ENCODE results near the gene GNGT1.

The GNGT1 gene

GRCh38 chr7:93906267-93906666 lies at the start of gene GNGT1:
Gene GNGT1, plus strand, starts transcription at chr7:93906567. Its CDS starts 180 bp downstream, at chr7:93906747.
- no peak for DNase-seq

DNA sequence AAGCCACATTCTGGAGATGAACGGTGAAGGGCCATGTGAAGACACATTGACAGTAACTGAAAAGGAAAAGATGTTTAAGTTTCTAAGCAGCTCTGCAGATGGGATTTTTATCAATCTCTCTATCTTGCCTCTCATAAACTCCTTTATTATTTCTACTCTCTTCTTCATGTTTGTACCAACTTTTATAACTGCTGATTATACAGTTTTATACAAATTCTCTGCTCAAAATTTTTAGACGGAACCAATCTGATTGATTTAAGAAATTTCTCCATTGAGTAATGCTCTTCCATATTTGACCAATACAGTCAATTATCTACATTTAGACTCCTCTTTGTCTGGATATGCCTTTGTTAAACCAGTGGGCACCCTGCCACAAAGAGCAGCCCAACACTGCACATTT lies 47.5 kb upstream of the GNGT1 start:
- no peak for DNase-seq

GRCh38 chr7:93860261-93860660 lies 46.1 kb upstream of the GNGT1 start:
- DNase-seq: no peak

DNA sequence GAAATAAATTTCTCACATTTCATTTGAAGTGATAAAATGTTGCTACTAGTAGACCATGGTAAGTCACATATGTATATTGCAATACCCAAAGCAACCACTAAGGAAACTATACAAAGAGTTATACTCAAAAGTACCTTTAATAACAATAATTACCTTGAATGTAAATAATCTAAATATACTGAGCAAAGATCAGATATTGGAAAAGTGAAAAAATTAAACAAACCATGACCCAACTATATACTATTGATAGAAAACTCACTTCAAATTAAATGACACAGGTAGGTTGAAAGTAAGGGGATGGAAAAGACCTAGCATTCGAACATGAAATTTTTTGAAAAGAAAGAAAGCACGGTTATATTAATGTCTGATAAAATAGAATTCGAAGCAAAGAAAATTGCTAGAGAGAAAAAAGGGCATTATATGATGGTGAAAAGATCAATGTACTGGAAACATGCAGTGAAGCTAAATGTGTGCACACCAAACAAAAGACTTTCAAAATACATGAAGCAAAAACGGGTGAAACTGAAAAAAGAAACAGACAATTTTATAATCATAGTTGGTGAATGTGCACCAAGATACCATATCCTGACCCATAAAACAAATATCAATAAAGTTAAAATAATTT lies 44.9 kb upstream of the GNGT1 start:
- no peak for DNase-seq

- DNase-seq: no peak
Measured at GRCh38 chr7:93862651-93863050, 43.7 kb upstream of the GNGT1 start.

GRCh38 chr7:93866886-93867285 lies 39.5 kb upstream of the GNGT1 start:
- no peak for DNase-seq

DNA sequence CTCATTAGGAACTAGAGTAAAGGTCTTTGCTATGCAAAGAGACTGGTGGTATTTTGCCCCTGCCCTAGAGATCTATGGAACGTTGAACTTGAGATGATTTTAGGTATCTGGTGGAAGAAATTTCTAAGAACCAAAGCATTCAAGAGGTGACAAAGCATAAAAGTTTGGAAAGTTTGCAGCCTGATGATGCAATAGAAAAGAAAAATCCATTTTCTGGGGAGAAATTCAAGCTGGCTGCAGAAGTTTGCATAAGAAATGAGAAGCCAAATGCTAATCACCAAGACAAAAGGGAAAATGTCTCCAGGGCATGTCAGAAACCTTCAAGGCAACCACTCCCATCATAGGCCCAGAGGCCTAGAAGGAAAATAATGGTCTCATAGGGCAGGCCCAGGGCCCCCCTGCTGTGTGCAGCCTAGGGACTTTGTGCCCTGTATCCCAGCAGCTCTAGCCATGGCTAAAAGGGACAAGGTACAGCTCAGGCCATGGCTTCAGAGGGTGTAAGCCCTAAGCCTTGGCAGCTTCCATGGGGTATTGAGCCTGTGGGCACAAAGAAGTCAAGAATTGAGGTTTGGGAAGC lies 32.3 kb upstream of the GNGT1 start:
- no peak for DNase-seq

DNA sequence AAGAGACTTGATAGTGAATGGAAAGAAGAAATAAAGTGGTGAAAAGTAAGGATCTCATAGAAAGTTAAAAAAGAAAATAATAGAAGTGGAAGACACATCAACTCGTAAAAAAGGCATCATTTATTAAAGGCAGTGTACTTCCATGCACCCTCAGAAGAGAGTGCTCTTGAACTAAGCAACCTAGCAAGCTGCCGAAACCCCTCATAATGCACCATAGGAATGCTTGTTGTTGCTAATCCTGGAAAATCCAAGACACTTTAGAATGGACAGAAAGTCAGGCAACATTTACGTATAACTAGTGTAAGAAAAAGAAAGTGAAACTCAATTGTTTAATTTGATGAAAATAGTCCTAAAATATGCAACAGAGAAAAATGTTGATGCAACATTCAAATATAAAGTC lies 28.6 kb upstream of the GNGT1 start:
- DNase-seq: no peak

DNA sequence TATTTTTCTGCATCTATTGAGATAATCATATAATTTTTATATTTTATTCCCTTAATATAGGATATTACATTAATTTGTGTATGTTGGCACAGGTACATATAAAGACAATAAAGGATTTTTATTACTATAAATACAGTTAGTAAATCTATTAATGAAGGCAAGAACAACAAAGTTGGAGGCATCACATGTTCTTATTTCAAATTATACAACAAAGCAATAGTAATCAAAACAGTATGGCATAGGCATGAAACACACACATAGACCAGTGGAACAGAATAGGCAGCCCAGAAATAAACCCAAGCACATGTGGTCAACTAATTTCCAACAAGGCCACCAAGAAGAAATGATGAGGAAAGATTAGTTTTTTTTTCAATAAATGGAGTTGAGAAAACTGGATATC lies 27.0 kb upstream of the GNGT1 start:
- no peak for DNase-seq

- no peak for DNase-seq
Measured at GRCh38 chr7:93882468-93882867, 23.9 kb upstream of the GNGT1 start.

GRCh38 chr7:93883078-93883916 lies 23.1 kb upstream of the GNGT1 start:
- no peak for DNase-seq

GRCh38 chr7:93883917-93884345 lies 22.4 kb upstream of the GNGT1 start:
- DNase-seq: no peak

DNA sequence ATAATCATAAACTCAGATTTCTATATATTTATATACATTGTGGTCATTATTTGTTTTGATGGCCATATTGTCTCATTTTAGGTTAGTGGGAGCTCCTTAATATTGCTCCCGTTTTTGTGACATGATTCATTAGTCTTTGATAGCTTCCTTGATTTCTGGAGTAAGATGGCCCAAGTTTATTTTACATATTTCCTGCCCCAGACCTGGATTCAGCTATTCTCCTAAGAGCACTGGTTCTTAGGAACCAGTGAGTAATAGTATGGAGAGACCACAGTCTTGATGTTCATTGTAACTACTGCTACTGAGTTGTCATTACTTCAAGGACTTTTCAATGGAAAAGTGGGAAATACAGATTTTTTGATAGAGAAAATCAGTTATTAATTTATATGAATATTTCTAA lies 21.8 kb upstream of the GNGT1 start:
- no peak for DNase-seq

DNA sequence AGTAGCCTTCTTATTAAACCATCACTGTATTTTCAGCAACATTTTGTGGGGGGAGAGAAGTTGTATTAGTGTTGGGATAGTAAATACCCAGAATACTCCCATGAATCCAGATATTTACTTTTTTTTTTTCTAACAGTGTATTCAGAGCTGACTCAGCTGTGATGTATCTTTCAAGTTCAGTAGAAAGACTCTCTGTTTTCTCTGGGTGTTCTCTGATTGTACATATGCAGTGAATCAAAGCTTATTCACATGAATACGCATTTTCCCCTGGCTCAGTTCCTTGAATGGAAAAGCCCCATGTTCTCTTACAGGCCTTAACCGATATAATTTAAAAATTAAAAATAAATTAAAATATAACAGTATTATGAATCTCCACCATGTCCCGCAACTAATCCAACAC lies 17.1 kb upstream of the GNGT1 start:
- DNase-seq: no peak

- no peak for DNase-seq
Measured at GRCh38 chr7:93890041-93890463, 16.3 kb upstream of the GNGT1 start.

DNA sequence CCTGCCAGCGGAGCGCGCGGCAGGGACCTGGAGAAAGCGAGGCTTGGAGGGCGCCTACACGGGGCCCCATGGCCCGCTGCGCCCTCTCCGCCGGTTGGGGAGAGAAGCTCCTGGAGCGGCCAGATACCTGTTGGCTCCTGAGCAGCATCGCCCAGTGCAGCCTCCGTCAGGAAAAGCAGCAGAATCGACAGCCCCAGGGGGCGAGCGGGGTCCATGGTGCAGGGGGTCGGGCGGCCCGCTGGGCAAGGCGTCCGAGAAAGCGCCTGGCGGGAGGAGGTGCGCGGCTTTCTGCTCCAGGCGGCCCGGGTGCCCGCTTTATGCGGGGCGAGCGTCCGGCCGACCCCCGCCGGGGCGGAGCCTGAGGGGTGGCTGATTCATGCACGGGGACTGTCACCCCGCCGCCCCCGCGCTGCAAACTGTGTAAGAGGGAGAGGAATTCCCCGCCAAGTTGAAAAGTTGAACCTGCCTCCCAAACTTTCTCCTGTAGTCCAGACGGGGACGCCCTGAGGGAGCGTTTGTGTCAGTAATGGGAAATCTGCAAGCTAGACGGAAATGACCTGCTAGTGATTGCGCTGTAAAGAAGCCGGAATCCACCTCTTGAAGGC lies 15.8 kb upstream of the GNGT1 start, which contains the start of gene TFPI2:
TFPI2 (minus strand) TSS at position 290 of the 605 bp plus-strand sequence; CDS start at position 215, 75 bp downstream.
- DNase-seq: no peak

GRCh38 chr7:93894426-93894825 lies 11.9 kb upstream of the GNGT1 start:
- DNase-seq: no peak

- DNase-seq: no peak
Measured at GRCh38 chr7:93894966-93895640, 11.3 kb upstream of the GNGT1 start.

DNA sequence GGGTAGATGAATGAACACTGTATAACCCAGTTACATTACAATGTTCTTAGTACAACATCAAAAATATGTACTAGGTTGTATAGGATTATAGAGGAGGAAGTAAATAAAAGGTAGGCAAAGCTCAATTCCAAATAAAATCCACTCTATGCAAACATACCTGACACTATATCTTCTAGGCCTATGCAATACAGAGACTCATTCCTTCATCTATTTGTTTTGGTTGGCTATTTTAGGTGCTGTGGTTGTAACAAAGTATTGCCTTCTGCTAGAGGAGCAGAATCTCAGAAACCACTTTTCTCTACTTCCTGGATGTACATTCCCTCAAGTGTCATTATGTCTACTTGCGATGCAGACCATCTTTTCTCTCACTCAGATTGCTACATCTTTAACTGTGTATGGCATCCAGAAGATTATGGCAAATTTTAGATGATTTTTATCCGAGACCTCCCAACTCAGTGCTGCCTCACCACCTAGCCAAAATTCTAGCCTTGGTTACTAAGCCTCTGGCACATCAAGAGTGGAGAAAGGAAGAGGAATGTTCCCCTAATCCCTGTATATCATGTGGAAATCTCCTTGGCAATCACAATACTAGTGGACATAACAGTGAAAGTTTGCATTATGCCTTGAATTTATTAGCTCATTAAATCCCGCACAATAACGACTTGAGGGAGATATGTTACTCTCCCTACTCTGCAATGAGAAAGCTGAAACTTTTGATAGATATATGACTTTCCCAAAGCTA lies 10.3 kb upstream of the GNGT1 start:
- DNase-seq: no peak

DNA sequence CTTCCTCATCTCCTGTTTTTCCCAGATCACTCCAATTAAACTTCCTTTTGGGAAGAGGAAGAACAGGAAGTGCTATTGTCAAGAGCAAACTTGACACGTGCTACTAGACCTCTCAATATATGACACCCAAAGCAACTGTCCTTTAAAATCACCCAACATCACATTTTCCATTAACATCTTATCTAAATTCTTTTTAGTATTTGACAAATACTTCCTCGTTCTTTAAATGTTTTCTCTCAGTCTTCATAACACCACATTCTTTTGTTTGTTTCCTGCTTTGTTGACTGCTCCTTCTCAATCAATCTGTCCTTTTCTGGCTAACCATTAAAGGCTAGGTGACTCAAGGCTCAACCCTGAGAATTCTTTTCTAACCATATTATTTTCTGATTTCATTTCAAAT lies 8.7 kb upstream of the GNGT1 start:
- no peak for DNase-seq

DNA sequence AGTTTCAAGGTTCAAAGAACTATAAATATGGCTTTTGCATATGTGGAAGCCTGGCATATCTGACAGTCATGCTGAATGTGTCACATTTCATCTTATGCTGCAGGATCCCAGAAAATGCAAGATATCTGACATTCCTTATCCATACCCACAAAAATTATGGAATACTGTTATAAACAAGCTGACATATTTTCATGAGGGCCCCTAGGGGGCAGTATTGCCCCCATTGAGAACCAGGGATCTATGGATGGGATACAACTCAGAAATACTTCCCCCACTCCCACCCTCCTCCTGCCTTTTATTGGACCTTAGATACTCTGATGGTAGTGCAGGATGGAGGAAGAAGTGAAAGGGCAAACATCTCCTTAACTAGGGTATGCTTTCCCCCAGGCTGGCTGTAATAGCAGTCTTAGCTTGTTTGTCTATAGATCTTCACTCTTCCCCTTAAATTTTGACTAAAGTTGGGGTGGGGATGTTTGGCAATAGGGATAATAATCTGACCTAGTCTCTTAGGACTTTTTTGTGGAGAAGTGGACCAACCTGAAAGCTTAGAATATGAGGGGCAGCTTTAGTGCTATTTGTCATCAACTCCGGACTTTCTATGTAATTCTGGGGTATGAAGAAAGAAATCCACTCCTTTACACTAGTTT lies 3.5 kb upstream of the GNGT1 start:
- DNase-seq: no peak
